C4-2B (cell line): Measurements from ENCODE around the gene DNASE1L1.

Source experiments
- CTCF ChIP-seq: fragments of 450-650 bp; conservative IDR thresholded peaks from 2 replicates; pipeline ENCODE4 v1.5.1; 2017; ENCODE audit warnings: mild to moderate bottlenecking
- ZFX ChIP-seq: fragments of 450-650 bp; IDR thresholded peaks from 2 replicates; pipeline ENCODE4 v1.6.1; 2017

- no peak for TF ChIP-seq CTCF
- no peak for TF ChIP-seq ZFX
These were observed 40.6 kb upstream of the DNASE1L1 start for GRCh38 chrX:154449618-154450017.
